PC-3 (cell line): Measurements from ENCODE around the gene TCTN2. TPM values are rescaled to one million over a fixed set of nuclear protein-coding genes. Genes with fewer than 3 reads are reported as not detected.

Experiments used
- ATAC-seq: fragments of 200-7000 bp; cut with Tn5 transposase; 2 replicates; pipeline ENCODE4 v1.9.1; 2020; ENCODE audit warnings: mild to moderate bottlenecking, moderate library complexity
- BruUV-seq: library from RNA; stranded (reverse); fragments of 400-500 nt; replicated peaks from 2 replicates; lab custom pipeline; 2021; lab: Mats Ljungman, UMichigan
- CTCF ChIA-PET: fragments of 300-600 bp; sonication (Branson Sonifier 250); formaldehyde crosslinking; loops from one replicate; lab custom pipeline; 2022; ENCODE audit warnings: antibody characterized with exemption; lab: Charles Lee
- POLR2A ChIA-PET: fragments of 300-600 bp; sonication (Branson Sonifier 250); formaldehyde crosslinking; loops from one replicate; lab custom pipeline; 2022; ENCODE audit warnings: antibody characterized with exemption; ENCODE audit not compliant: unreplicated experiment; lab: Charles Lee
- DNase-seq: peaks from one replicate; pipeline ENCODE4 v3.0.0-alpha.2; 2015
- H2AFZ ChIP-seq: fragments of 300-600 bp; sonication (generic); 2 replicates; pipeline ENCODE4 v1.6.0; 2016; ENCODE audit warnings: antibody characterized with exemption, low read length
- H3F3A ChIP-seq: fragments of 300-600 bp; sonication (generic); one replicate; pipeline ENCODE4 v1.6.0; 2017; ENCODE audit warnings: antibody characterized with exemption, low read length, control low read depth, mild to moderate bottlenecking; ENCODE audit not compliant: unreplicated experiment
- H3K27ac ChIP-seq: fragments of 300-600 bp; sonication (generic); 2 replicates; pipeline ENCODE4 v1.5.1; 2016; ENCODE audit warnings: mild to moderate bottlenecking, low read length
- H3K27me3 ChIP-seq: fragments of 300-600 bp; sonication (generic); 2 replicates; pipeline ENCODE4 v1.6.1; 2016; ENCODE audit warnings: low read length, mixed read lengths
- H3K36me3 ChIP-seq: fragments of 300-600 bp; sonication (generic); 2 replicates; pipeline ENCODE4 v1.6.1; 2016; ENCODE audit warnings: low read depth, mixed run types, low read length, mixed read lengths
- H3K4me1 ChIP-seq: fragments of 300-600 bp; sonication (generic); 2 replicates; pipeline ENCODE4 v1.5.1; 2016; ENCODE audit warnings: low read length; ENCODE audit not compliant: insufficient read depth
- H3K4me2 ChIP-seq: fragments of 300-600 bp; sonication (generic); 2 replicates; pipeline ENCODE4 v1.6.0; 2016; ENCODE audit warnings: low read length
- H3K4me3 ChIP-seq: fragments of 300-600 bp; sonication (generic); 2 replicates; pipeline ENCODE4 v1.5.1; 2016; ENCODE audit warnings: mild to moderate bottlenecking, low read length, mixed read lengths
- H3K79me2 ChIP-seq: fragments of 300-600 bp; sonication (generic); 2 replicates; pipeline ENCODE4 v1.6.1; 2017; ENCODE audit warnings: low read length, mixed read lengths
- H3K9ac ChIP-seq: fragments of 300-600 bp; sonication (generic); 2 replicates; pipeline ENCODE4 v1.6.0; 2016; ENCODE audit warnings: mild to moderate bottlenecking, low read length
- H3K9me2 ChIP-seq: fragments of 300-600 bp; sonication (generic); replicated peaks from 2 replicates; pipeline ENCODE4 v1.6.1; 2016; ENCODE audit warnings: mixed run types, low read length, mixed read lengths
- H3K9me3 ChIP-seq: fragments of 300-600 bp; sonication (generic); 2 replicates; pipeline ENCODE4 v1.6.1; 2016; ENCODE audit warnings: low read length, mixed read lengths
- H4K20me1 ChIP-seq: fragments of 300-600 bp; sonication (generic); 2 replicates; pipeline ENCODE4 v1.6.1; 2016; ENCODE audit warnings: low read length, mixed read lengths
- CTCF ChIP-seq: fragments of 300-600 bp; sonication (generic); conservative IDR thresholded peaks from 2 replicates; pipeline ENCODE4 v1.5.1; 2017; ENCODE audit warnings: antibody characterized with exemption, low read depth, mild to moderate bottlenecking, low read length
- EZH2 ChIP-seq: fragments of 300-600 bp; sonication (generic); IDR thresholded peaks from one replicate; pipeline ENCODE4 v1.6.1; 2017; ENCODE audit warnings: antibody characterized with exemption, mild to moderate bottlenecking, low read length; ENCODE audit not compliant: unreplicated experiment
- EZH2phosphoT487 ChIP-seq: fragments of 300-600 bp; sonication (generic); IDR thresholded peaks from 2 replicates; pipeline ENCODE4 v1.6.1; 2018; ENCODE audit warnings: mild to moderate bottlenecking, antibody characterized with exemption, low read length, borderline replicate concordance
- intact Hi-C: fragments of 100-400 bp; cut with micrococcal nuclease; formaldehyde crosslinking; loops from 2 replicates; pipeline ENCODE4 v1.9.0; 2023
- total RNA-seq: library from RNA; depleted of rRNA; stranded (reverse); fragments of >200 nt; gene quantifications from 2 replicates; pipeline ENCODE4 v1.2.3, GENCODE V29; 2014

Gene TCTN2
- total RNA-seq, 1 experiment from 2014 or later, result 15.8 TPM

GRCh38 chr12:123696207-123696606 lies 25.3 kb downstream of the TCTN2 start:
- Histone ChIP-seq H3K4me2 (no peak overlapping the region), H3K9me3 (no peaks in the 10 kb centered on the region), H3K27ac (no peak overlapping the region), H3K9ac (no peak overlapping the region), H2AFZ (no peak overlapping the region), H4K20me1 (no peaks in the 10 kb centered on the region), H3K4me3 (no peak overlapping the region), H3K79me2 (no peaks in the 10 kb centered on the region), H3K36me3 (peaks cover 3% of the 10 kb centered on the region; the same call in 1 of the 2 replicates), H3F3A (no peaks in the 10 kb centered on the region), H3K4me1 (peaks cover 12% of the 10 kb centered on the region), H3K9me2 (no peaks in the 10 kb centered on the region), H3K27me3 (no peaks in the 10 kb centered on the region)
- CTCF ChIA-PET, result no interaction called here
- POLR2A ChIA-PET, result interaction anchor here (0.9 kb wide), 1 partner anchor 16 kb away, joined by 3 read pairs; the partner anchor contains the start of gene ATP6V0A2
- DNase-seq (peak; percentile 78), ATAC-seq (peak; percentile 98)
- intact Hi-C loops, result loop anchor here (1.0 kb wide), 1 partner anchor 36 kb away; no protein-coding TSS in a partner anchor
- TF ChIP-seq EZH2 (no peak), EZH2phosphoT487 (no peak), CTCF (no peak)
- BruUV-seq, result no TSS peak

- ChIA-PET CTCF (no interaction called here), POLR2A (interaction anchor here (0.9 kb wide), 1 partner anchor 15 kb away, joined by 3 read pairs; the partner anchor contains the start of gene ATP6V0A2)
- Histone ChIP-seq H3K4me3 (no peak overlapping the region), H4K20me1 (no peaks in the 10 kb centered on the region), H3K4me1 (peaks cover 12% of the 10 kb centered on the region), H2AFZ (no peak overlapping the region), H3K9me3 (no peaks in the 10 kb centered on the region), H3K36me3 (peaks cover 3% of the 10 kb centered on the region; the same call in 1 of the 2 replicates), H3K9me2 (no peaks in the 10 kb centered on the region), H3K27me3 (no peaks in the 10 kb centered on the region), H3K9ac (no peak overlapping the region), H3K4me2 (no peak overlapping the region), H3K79me2 (no peaks in the 10 kb centered on the region), H3K27ac (no peak overlapping the region; the same call in 1 of the 2 replicates), H3F3A (no peaks in the 10 kb centered on the region)
- intact Hi-C loops, result loop anchor here (1.0 kb wide), 1 partner anchor 36 kb away; no protein-coding TSS in a partner anchor
- DNase-seq, result no peak
- BruUV-seq, result no TSS peak
- TF ChIP-seq EZH2phosphoT487 (no peak), EZH2 (no peak), CTCF (no peak)
- peak; percentile 49 for ATAC-seq
Observed at GRCh38 chr12:123696646-123697045, 25.7 kb downstream of the TCTN2 start.

DNA sequence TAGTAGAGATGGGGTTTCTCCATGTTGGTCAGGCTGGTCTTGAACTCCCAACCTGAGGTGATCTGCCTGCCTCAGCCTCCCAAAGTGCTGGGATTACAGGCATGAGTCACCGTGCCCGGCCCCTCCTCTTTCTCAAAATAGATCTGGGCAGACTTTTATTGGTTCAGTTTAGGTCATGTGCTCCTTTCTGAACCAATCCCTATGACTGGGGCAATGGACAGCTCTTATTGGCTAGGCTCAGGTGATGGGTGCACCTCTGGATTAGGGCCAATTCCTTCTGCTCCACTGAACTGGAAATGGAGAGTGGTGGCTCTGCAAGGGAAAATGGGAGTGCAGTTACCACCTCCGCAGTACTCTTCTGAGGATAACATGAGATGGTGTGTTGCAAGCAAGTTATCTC lies 35.0 kb downstream of the TCTN2 start:
- POLR2A ChIA-PET, result no interaction called here

More for the DNA sequence above, 35.0 kb downstream of the TCTN2 start:
- H2AFZ ChIP-seq, result no peak overlapping the region
- no peak overlapping the region for H3K4me2 ChIP-seq
- no peaks in the 10 kb centered on the region for H3K4me1 ChIP-seq
- BruUV-seq, result no TSS peak
- peaks cover 6% of the 10 kb centered on the region; the same call in 1 of the 2 replicates for H3K36me3 ChIP-seq
- no peaks in the 10 kb centered on the region for H3K9me2 ChIP-seq
- H3K4me3 ChIP-seq, result no peak overlapping the region
- H3K9ac ChIP-seq, result no peak overlapping the region
- H3K79me2 ChIP-seq, result no peaks in the 10 kb centered on the region
- DNase-seq (peak; percentile 25), ATAC-seq (no peak; the same call in 1 of the 2 replicates)
- no peaks in the 10 kb centered on the region for H3F3A ChIP-seq
- CTCF ChIA-PET, result no interaction called here
- H4K20me1 ChIP-seq, result no peaks in the 10 kb centered on the region
- intact Hi-C loops, result no loop called here
- no peaks in the 10 kb centered on the region for H3K9me3 ChIP-seq
- H3K27ac ChIP-seq, result no peak overlapping the region
- H3K27me3 ChIP-seq, result no peaks in the 10 kb centered on the region
- TF ChIP-seq EZH2 (no peak), EZH2phosphoT487 (no peak), CTCF (no peak)
